ENCODE results near the gene SSBP3.
A peak's percentile ranks its signal among the peaks of the same experiment; 100 is the strongest.
"Not testable (repeated sequence)": the region's sequence is repeated elsewhere in the genome, so short reads cannot be mapped to it uniquely, and the experiment has no call there.

Gene SSBP3

DNA sequence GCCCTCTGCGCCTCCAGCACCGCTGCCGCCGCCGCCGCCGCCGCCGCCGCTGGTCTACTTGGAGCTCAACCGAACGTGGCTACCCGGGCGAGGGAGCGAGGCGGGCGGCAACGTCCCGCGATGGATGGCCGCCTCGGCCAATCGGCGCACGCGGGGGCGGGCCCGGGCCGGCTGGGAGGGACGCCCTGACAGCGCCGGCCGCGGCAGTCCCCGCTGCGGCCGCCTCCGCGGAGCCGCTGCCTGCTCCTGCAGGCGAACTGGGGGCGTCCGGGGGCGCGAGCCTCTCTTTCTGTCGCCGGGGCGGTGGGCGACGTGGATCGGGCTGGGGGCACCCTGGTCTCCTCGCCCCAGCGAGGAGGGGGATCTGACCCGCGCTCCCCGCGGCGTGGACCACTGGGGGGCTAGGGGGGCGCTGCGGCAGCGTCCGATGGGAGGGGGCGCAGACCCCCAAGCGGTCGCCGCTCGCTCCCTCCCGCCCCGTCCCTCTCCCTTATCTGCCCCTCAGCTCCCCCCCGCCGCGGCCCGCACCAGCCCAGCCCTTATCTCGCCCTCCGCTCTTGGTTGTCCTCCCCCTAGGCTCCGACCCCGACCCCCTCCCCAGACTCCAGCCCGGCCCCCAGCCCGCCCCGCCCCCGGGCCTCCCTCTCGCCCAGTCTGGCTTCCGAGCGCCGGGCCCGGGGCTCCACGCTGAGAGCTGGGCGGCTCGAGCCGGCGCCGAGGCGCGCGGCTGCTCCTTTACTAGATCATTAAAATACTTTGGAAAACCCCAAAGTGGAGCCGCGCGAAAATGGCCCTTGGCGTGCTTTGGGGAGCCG lies at the start of gene SSBP3:
TSS of gene SSBP3 (minus strand) at position 56 of the 815 bp plus-strand sequence.
- peak; percentile 85 to 90 for DNase-seq (ENCODE audit: low read depth in 1 of 2, low spot score in 1 of 2)

GRCh38 chr1:54453509-54453908 lies 47.3 kb upstream of the SSBP3 start:
- DNase-seq (ENCODE audit: low read depth in 1 of 2, low spot score in 1 of 2) = no peak

DNA sequence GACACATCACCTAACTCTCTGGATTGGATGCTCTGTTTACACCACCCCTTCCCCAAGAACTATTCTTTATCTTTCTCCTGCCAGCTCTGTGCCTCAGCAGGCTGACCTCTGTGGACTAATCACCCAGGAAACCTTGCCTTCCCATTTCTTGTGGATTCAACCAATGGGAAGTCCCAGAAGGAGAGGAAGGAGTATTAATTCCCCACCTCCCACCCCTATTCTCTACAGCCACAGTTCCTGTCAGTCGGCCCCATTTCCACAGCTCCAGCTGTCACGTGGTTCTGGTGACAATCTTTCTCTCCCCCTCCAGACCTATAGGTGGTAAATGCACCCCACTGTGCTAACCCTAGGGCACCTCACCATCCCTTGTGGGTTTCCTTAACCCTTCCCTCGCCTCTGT lies 46.8 kb upstream of the SSBP3 start:
- DNase-seq (ENCODE audit: low read depth in 1 of 2, low spot score in 1 of 2) = no peak

- DNase-seq (ENCODE audit: low read depth in 1 of 2, low spot score in 1 of 2) = not testable (repeated sequence)
Observed at GRCh38 chr1:54449431-54449830, 43.2 kb upstream of the SSBP3 start.

DNA sequence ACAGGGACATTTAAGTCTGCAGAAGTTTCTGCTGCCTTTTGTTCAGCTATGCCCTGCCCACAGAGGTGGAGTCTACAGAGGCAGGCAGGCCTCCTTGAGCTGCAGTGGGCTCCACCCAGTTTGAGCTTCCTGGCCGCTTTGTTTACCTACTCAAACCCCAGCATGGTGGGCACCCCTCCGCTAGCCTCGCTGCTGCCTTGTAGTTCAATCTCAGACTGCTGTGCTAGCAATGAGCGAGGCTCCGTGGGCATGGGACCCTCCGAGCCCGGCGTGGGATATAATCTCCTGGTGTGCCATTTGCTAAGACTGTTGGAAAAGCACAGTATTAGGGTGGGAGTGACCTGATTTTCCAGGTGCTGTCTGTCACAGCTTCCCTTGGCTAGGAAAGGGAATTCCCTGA lies 42.6 kb upstream of the SSBP3 start:
- DNase-seq (ENCODE audit: low read depth in 1 of 2, low spot score in 1 of 2) = not testable (repeated sequence)

- not testable (repeated sequence) for DNase-seq (ENCODE audit: low read depth in 1 of 2, low spot score in 1 of 2)
Observed at GRCh38 chr1:54447081-54447480, 40.9 kb upstream of the SSBP3 start.

DNA sequence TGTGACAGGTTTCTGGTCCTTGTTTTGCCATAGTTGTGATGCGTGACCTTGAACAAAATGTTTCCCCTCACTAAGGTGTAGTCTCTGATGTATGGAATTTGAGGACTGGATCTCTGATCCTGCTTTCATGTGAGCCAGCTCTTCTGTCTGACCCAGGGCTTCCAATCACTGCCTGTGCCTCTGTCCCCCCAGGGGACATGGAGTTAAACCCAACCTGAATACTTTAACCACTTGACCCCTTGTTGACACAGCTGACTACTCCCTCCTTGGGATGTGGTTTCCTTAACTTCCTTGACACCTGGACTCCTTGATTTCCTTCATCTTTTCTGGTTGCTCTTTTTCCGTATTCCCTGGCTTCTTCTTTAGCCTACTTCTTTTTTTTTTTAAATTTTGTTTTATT lies 36.0 kb upstream of the SSBP3 start:
- no peak for DNase-seq (ENCODE audit: low read depth in 1 of 2, low spot score in 1 of 2)

GRCh38 chr1:54439550-54440223 lies 33.5 kb upstream of the SSBP3 start:
- no peak for DNase-seq (ENCODE audit: low read depth in 1 of 2, low spot score in 1 of 2)

GRCh38 chr1:54437783-54438182 lies 31.6 kb upstream of the SSBP3 start:
- DNase-seq (ENCODE audit: low read depth in 1 of 2, low spot score in 1 of 2) = no peak

DNA sequence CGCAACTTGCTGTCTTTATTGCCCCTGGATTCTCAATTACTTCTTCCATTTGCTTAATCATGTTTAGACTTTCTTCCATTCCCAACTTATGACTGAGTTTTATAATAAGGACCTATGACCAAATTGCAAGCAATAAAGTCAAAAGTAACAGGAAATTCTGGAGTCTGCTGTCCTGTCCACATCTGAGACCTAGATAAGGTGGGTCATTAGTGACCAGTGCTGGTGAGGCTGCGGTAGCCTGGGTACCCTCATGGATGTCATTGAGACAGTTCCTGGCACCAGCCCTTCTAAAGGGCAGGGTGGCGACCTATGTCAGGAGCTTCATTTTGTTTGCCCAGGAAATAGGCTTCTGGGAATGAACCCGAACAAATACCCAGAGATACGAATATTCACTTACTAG lies 30.6 kb upstream of the SSBP3 start:
- DNase-seq (ENCODE audit: low read depth in 1 of 2, low spot score in 1 of 2) = no peak

DNA sequence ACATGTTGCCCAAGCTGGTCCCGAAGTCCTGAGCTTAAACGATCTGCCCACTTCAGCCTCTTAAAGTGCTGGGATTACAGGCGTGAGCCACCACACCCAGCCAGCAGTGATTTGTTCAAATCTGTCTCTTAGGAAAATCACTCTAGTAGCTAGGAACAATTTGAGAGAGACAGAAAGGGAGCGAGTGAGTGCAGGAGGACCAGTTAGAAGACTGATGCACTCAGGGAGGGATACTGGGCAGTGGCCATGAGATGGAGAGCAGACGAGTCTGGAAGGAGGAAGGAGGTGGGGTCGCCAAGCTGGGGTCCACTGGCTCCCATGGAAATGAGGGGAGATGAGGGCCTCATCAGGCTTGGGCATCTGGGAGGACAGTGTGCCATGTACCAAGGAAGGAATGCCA lies 23.6 kb upstream of the SSBP3 start:
- DNase-seq (ENCODE audit: low read depth in 1 of 2, low spot score in 1 of 2) = no peak

DNA sequence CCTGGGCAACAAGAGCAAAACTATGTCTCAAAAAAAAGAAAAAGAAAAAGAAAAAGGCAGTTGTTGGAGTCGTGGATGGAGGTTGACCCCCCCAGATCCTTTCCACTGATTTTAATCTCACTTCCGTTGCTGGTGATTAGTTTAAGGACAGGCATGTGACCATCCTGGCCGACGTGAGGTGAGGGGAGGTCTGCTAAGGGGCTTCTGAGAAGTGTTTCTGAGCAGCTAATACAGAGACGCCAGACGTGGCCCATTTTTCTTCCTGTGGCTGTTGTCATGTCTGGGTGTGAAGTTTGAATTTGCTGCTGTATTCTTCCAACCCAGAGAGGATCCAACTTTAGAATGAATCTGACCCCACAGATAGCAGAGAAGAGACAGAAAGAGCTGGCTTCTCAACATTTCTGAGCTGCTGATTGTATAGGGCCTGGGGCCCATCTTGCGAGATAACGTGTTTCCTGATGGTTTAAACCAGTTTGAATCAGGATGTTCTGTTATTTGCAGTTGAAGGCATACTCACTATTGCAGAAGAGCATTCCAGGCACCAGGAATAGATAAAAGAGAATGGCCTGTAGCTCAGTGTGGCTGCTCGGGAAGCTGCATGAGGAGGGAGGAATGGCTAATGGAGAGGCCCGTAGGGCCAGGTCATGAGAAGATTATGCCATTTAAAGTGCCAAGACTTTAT lies 22.8 kb upstream of the SSBP3 start:
- DNase-seq (ENCODE audit: low read depth in 1 of 2, low spot score in 1 of 2) = no peak

DNA sequence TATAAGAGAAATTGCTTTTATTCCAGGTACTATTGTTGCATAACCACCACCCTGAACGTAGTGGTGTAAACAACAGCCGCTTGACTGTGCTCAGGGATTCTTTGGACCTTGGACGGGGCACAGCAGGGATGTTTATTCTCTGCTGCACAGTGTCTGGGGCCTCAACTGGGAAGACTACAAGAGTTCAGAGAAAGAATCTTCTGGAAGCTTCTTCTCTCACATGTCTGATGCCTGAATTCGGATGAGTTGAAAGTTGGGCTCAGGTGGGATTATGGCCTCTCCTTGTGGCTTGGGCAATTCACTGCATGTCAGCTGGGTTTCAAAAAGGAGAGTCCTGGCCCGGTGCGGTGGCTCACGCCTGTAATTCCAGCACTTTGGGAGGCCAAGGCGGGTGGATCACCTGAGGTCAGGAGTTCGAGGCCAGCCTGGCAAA lies 19.0 kb upstream of the SSBP3 start:
- DNase-seq (ENCODE audit: low read depth in 1 of 2, low spot score in 1 of 2) = no peak

DNA sequence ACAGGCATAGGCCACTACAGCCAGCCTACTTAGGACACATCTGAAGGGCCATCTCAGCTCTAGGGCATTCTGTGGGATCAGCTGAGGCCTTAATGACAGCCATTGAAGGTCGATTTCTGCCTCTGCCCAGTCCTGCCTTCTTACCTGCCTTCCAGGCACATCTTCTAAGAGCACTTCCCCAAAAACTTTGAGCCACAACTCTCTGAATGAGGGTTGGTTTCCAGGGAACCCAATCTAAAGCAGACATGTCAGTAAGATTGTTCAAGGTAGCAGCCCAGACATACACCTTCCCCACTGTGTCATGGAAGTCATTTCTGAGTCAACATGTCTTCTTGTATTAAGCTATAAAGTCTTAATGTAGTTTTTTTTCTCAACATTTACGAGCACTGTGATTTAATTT lies 18.2 kb upstream of the SSBP3 start:
- no peak for DNase-seq (ENCODE audit: low read depth in 1 of 2, low spot score in 1 of 2)

DNA sequence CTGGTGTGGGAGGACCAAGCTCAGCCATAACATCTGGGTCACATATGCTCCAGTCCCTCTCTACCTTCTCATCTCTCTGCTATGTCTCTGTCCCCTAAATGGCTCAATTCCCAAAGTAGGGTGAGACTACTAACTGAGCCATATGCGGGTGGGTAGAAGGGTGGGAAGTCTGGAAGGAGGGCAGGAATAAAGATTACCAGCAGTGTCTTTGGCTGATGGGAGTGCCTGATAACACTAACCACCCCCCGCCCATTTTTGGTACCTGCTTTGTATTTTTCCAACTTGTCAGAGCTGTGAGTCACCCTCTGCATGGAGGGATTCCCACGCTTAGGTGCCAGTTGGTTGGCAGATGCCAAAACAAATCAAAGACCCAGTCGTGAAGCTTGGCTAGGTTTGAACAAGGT lies 14.9 kb upstream of the SSBP3 start:
- no peak for DNase-seq (ENCODE audit: low read depth in 1 of 2, low spot score in 1 of 2)

DNA sequence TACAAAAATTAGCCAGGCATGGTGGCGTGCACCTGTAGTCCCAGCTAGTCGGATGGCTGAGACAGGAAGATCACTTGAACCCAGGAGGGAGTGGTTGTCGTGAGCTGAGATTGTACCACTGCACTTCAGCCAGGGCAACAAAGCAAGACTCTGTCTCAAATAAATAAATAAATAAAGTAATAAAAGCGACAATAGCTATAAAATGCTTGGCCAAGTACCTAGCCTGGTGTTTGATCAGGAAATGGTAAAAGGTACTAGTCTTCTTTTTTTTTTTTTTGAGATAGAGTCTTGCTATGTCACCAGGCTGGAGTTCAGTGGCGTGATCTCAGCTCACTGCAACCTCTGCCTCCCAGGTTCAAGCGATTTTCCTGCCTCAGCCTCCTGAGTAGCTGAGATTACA lies 12.4 kb upstream of the SSBP3 start:
- not testable (repeated sequence) for DNase-seq (ENCODE audit: low read depth in 1 of 2, low spot score in 1 of 2)

DNA sequence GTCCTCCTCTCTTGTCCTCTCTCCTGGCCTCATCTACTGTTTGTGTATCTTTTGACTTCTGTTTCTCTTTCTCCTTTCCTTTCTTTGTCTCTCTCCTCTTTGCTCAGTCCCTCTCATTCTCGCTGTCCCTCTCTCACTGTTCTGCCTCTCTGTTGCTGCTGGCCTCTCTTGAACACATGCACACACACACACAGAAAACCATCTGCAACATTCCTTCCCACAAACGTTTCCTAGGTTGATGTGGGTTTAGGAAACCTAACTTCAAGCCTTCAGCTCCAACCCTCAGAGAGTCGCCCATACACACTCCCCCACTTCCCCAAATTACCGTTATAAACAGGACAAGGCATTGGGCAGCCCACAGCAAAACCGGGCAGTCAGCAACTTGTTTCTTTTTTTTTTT lies 10.9 kb upstream of the SSBP3 start:
- no peak for DNase-seq (ENCODE audit: low read depth in 1 of 2, low spot score in 1 of 2)

- no peak for DNase-seq (ENCODE audit: low read depth in 1 of 2, low spot score in 1 of 2)
Observed at GRCh38 chr1:54416435-54416834, 10.2 kb upstream of the SSBP3 start.

- DNase-seq (ENCODE audit: low read depth in 1 of 2, low spot score in 1 of 2) = no peak
Observed at GRCh38 chr1:54415991-54416390, 9.8 kb upstream of the SSBP3 start.

GRCh38 chr1:54415533-54415932 lies 9.3 kb upstream of the SSBP3 start:
- DNase-seq (ENCODE audit: low read depth in 1 of 2, low spot score in 1 of 2) = no peak

- DNase-seq (ENCODE audit: low read depth in 1 of 2, low spot score in 1 of 2) = no peak
Observed at GRCh38 chr1:54413732-54414131, 7.5 kb upstream of the SSBP3 start.

GRCh38 chr1:54413295-54413694 lies 7.1 kb upstream of the SSBP3 start:
- no peak for DNase-seq (ENCODE audit: low read depth in 1 of 2, low spot score in 1 of 2)

Data from stimulated activated CD4-positive, alpha-beta T cell treated with anti-CD3 and anti-CD28 coated beads, Interleukin-15, amount 100 ng/mL, for 1 hour (primary cell).